ENCODE data around the gene SHROOM3. TPM values are rescaled to one million over a fixed set of nuclear protein-coding genes. Genes with fewer than 3 reads are reported as not detected.

SHROOM3 gene
- total and polyA plus RNA-seq, 2 donors (not counting 3 experiments of a cell fraction or from before 2014, with no cell fraction given): 2.7 to 6.7 TPM

- DNase-seq (ENCODE audit: low read depth, low spot score) (no peak), FAIRE-seq (no peak)
- no peaks in the 10 kb centered on the region for H3K79me2 ChIP-seq (ENCODE audit: control insufficient read depth, insufficient read depth, low read length)
- H3K27ac ChIP-seq (ENCODE audit: insufficient read depth, low read depth, low read length): no peak overlapping the region
- no peaks in the 10 kb centered on the region for H3K9me1 ChIP-seq (replicated peaks; ENCODE audit: control insufficient read depth, extremely low read depth, insufficient read depth, low read length)
- no peak overlapping the region for H2AFZ ChIP-seq (ENCODE audit: low read depth, low read length)
- no peak overlapping the region for H3K4me3 ChIP-seq (replicated peaks in 1 of 3; ENCODE audit: insufficient read depth in 1 of 3, low read depth in 1 of 3, low read length in 3 of 3)
- ChIA-PET CTCF (interaction anchor here (1.2 kb wide), 1 partner anchor 8 kb away, joined by 3 read pairs; no protein-coding TSS in a partner anchor), POLR2A (no interaction called here)
- H3K9me3 ChIP-seq (replicated peaks; ENCODE audit: control insufficient read depth, insufficient read depth, low read length): no peaks in the 10 kb centered on the region
- TF ChIP-seq EZH2 (IDR thresholded peaks at IDR 0.05; ENCODE audit: borderline replicate concordance, low read depth, low read length, severe bottlenecking): no peak
- no peak for TF ChIP-seq MYC (IDR thresholded peaks at IDR 0.05; ENCODE audit: low read depth, low read length)
- TF ChIP-seq FOS (IDR thresholded peaks at IDR 0.05; ENCODE audit: borderline replicate concordance, insufficient read depth, low read length): no peak
- no peak for TF ChIP-seq POLR2AphosphoS5 (IDR thresholded peaks at IDR 0.05; ENCODE audit: insufficient read depth, low read depth, low read length)
- TF ChIP-seq GATA2 (IDR thresholded peaks at IDR 0.05; ENCODE audit: insufficient read depth, insufficient read length, low read depth, low read length): no peak
- TF ChIP-seq POLR2A (IDR thresholded peaks at IDR 0.05; ENCODE audit: low read depth, low read length): no peak
- TF ChIP-seq, protein P1, sequence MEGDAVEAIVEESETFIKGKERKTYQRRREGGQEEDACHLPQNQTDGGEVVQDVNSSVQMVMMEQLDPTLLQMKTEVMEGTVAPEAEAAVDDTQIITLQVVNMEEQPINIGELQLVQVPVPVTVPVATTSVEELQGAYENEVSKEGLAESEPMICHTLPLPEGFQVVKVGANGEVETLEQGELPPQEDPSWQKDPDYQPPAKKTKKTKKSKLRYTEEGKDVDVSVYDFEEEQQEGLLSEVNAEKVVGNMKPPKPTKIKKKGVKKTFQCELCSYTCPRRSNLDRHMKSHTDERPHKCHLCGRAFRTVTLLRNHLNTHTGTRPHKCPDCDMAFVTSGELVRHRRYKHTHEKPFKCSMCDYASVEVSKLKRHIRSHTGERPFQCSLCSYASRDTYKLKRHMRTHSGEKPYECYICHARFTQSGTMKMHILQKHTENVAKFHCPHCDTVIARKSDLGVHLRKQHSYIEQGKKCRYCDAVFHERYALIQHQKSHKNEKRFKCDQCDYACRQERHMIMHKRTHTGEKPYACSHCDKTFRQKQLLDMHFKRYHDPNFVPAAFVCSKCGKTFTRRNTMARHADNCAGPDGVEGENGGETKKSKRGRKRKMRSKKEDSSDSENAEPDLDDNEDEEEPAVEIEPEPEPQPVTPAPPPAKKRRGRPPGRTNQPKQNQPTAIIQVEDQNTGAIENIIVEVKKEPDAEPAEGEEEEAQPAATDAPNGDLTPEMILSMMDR (IDR thresholded peaks at IDR 0.05; ENCODE audit: extremely low read depth in 1 of 2, insufficient read depth in 1 of 2, low read depth in 1 of 2, low read length in 2 of 2): no peak
- no peak for TF ChIP-seq MAX (IDR thresholded peaks at IDR 0.05; ENCODE audit: insufficient read depth, insufficient read length)
- no peak for TF ChIP-seq JUN (IDR thresholded peaks at IDR 0.05; ENCODE audit: borderline replicate concordance, insufficient read depth, insufficient read length, low read depth)
- H3K4me1 ChIP-seq (ENCODE audit: control insufficient read depth, extremely low read depth, insufficient read depth, low read length): peaks cover 4% of the 10 kb centered on the region
- dilution Hi-C loops (cut with MboI; ENCODE audit: extremely low pct_ligation_motif_present, low sequenced_read_pairs) (no loop called here), intact Hi-C loops (cut with micrococcal nuclease) (no loop called here)
- H4K20me1 ChIP-seq (replicated peaks; ENCODE audit: control insufficient read depth, extremely low read depth, insufficient read depth, low read length): no peaks in the 10 kb centered on the region
- H3K9ac ChIP-seq (replicated peaks; ENCODE audit: extremely low read depth, insufficient read depth, low read length): no peak overlapping the region
- H3K27me3 ChIP-seq (ENCODE audit: control insufficient read depth in 2 of 2, insufficient read depth in 2 of 2, low read length in 2 of 2): no peaks in the 10 kb centered on the region
- H3K4me2 ChIP-seq (ENCODE audit: insufficient read depth, low read length): no peak overlapping the region
- BruUV-seq (replicated peaks): no TSS peak
- peaks cover 0 to 2% of the 10 kb centered on the region in 2 experiments for H3K36me3 ChIP-seq (ENCODE audit: control insufficient read depth in 2 of 2, extremely low read depth in 1 of 2, insufficient read depth in 2 of 2, low read length in 2 of 2)
These were observed 281.0 kb downstream of the SHROOM3 start for GRCh38 chr4:76716020-76716419.

Measured in endothelial cell of umbilical vein (primary cell).